Breast epithelium (tissue), 4 donors: ENCODE results near the gene MPP3. TPM values are rescaled to one million over a fixed set of nuclear protein-coding genes. Genes with fewer than 3 reads are reported as not detected.

Source experiments
- DNase-seq, 2 donors: peaks; one replicate each; pipeline ENCODE4 v3.0.0-alpha.2; 2019; ENCODE audit warnings: low spot score in 2 of 2
- H3K27ac ChIP-seq, 2 donors: fragments of 200-600 bp; sonication (generic) in 1 of 2; one replicate each; pipeline ENCODE4 v1.5.1; 2016 to 2019; ENCODE audit warnings: mild to moderate bottlenecking in 1 of 2
- H3K27me3 ChIP-seq, 2 donors: fragments of 200-600 bp; sonication (generic) in 1 of 2; one replicate each; pipeline versions ENCODE4 v1.5.1 to v1.6.0; 2017 to 2019; ENCODE audit warnings: control low read depth in 1 of 2, mild to moderate bottlenecking in 1 of 2
- H3K36me3 ChIP-seq: fragments of 200-600 bp; one replicate; pipeline ENCODE4 v1.5.1; 2019
- H3K4me1 ChIP-seq, 2 donors: fragments of 200-600 bp; sonication (generic); one replicate each; pipeline ENCODE4 v1.5.1; 2016 to 2019; ENCODE audit warnings: control low read depth in 1 of 2
- H3K4me3 ChIP-seq, 3 donors: fragments of 200-600 bp; sonication (generic); 1 replicate in 2 of 3; 2 replicates in 1 of 3; pipeline ENCODE4 v1.5.1; 2016 to 2019; ENCODE audit warnings: mild to moderate bottlenecking in 3 of 3, moderate library complexity in 2 of 3
- H3K9me3 ChIP-seq, 2 donors: fragments of 200-600 bp; sonication (generic) in 1 of 2; one replicate each; pipeline ENCODE4 v1.5.1; 2016 to 2019; ENCODE audit warnings: control low read depth in 1 of 2
- POLR2A ChIP-seq: fragments of 450-650 bp; IDR thresholded peaks from one replicate; pipeline ENCODE4 v1.6.1; 2016; ENCODE audit warnings: antibody characterized with exemption, mild to moderate bottlenecking, moderate library complexity
- POLR2AphosphoS5 ChIP-seq, 3 donors: sonication (generic); formaldehyde crosslinking; IDR thresholded peaks; one replicate each; pipeline ENCODE4 v1.6.1; 2017; ENCODE audit warnings: antibody characterized with exemption in 3 of 3
- intact Hi-C: fragments of 100-400 bp; cut with DNase I; formaldehyde crosslinking; loops from one replicate; pipeline ENCODE4 v1.15.1; 2023; ENCODE audit warnings: low total_unique reads
- total RNA-seq, 3 donors: library from RNA; depleted of rRNA; stranded (reverse); fragments of >200 nt; gene quantifications; one replicate each; pipeline ENCODE4 v1.1.0, GENCODE V29; 2016
- TF ChIP-seq, protein P1 (sequence below), 3 donors: fragments of 450-650 bp; IDR thresholded peaks; one replicate each; pipeline ENCODE4 v1.5.1; 2016 to 2017; ENCODE audit warnings: antibody characterized with exemption in 3 of 3, mild to moderate bottlenecking in 3 of 3, moderate library complexity in 3 of 3

Gene MPP3
- total RNA-seq, 3 donors from 2014 or later: 24.2 to 26.3 (median 26.2) TPM

DNA sequence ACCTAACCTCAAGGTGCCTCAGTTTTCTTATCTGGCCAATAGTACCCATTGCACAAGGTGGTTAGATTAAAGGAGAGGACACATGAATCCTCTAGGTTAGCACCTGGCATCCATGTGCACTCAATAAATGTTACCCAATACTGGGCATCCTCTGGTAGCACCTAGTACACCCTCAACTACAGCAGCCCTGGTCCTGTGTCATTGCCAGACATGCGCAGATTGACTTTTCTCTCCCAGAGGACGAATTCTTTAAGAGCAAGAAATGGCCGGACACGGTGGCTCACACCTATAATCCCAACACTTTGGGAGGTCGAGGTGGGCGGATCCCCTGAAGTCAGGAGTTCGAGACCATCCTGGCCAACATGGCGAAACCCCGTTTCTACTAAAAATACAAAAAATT, 61.5 kb downstream of the MPP3 start:
- H3K4me1 ChIP-seq: no peaks in the 10 kb centered on the region
- H3K27ac ChIP-seq: no peak overlapping the region
- DNase-seq: no peak
- TF ChIP-seq, protein P1, sequence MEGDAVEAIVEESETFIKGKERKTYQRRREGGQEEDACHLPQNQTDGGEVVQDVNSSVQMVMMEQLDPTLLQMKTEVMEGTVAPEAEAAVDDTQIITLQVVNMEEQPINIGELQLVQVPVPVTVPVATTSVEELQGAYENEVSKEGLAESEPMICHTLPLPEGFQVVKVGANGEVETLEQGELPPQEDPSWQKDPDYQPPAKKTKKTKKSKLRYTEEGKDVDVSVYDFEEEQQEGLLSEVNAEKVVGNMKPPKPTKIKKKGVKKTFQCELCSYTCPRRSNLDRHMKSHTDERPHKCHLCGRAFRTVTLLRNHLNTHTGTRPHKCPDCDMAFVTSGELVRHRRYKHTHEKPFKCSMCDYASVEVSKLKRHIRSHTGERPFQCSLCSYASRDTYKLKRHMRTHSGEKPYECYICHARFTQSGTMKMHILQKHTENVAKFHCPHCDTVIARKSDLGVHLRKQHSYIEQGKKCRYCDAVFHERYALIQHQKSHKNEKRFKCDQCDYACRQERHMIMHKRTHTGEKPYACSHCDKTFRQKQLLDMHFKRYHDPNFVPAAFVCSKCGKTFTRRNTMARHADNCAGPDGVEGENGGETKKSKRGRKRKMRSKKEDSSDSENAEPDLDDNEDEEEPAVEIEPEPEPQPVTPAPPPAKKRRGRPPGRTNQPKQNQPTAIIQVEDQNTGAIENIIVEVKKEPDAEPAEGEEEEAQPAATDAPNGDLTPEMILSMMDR (IDR thresholded peaks at IDR 0.05): no peak
- TF ChIP-seq POLR2A: no peak
- no peak for TF ChIP-seq POLR2AphosphoS5 (IDR thresholded peaks at IDR 0.05)
- peaks cover 22% of the 10 kb centered on the region for H3K36me3 ChIP-seq
- H3K4me3 ChIP-seq: no peak overlapping the region
- H3K27me3 ChIP-seq: no peaks in the 10 kb centered on the region
- intact Hi-C loops: loop anchor here (10.0 kb wide), 1 partner anchor 63 kb away; the partner anchor contains the start of gene MPP3
- no peaks in the 10 kb centered on the region for H3K9me3 ChIP-seq

DNA sequence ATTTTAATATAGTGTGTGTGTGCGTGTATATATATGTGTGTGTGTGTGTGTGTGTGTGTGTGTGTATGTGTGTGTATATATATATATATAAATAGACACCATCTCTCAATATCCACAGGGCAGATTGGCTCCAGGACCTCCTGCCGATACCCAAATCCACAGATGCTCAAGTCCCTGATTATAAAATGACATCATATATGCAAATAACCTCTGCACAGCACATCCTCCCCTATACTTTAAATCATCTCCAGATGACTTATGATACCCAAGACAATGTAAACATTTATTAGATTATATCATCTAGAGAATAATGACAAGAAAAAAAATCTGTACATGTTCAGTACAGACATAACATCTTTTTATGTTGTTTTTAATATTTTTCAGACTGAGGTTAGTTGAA, 62.0 kb downstream of the MPP3 start:
- H3K27me3 ChIP-seq: no peaks in the 10 kb centered on the region
- TF ChIP-seq POLR2AphosphoS5 (IDR thresholded peaks at IDR 0.05) (no peak), POLR2A (no peak)
- TF ChIP-seq, protein P1 (IDR thresholded peaks at IDR 0.05): no peak
- intact Hi-C loops: loop anchor here (10.0 kb wide), 1 partner anchor 64 kb away; the partner anchor contains the start of gene MPP3
- H3K4me3 ChIP-seq: no peak overlapping the region
- no peaks in the 10 kb centered on the region for H3K9me3 ChIP-seq
- peaks cover 22% of the 10 kb centered on the region for H3K36me3 ChIP-seq
- no peaks in the 10 kb centered on the region for H3K4me1 ChIP-seq
- no peak overlapping the region for H3K27ac ChIP-seq
- no peak for DNase-seq

DNA sequence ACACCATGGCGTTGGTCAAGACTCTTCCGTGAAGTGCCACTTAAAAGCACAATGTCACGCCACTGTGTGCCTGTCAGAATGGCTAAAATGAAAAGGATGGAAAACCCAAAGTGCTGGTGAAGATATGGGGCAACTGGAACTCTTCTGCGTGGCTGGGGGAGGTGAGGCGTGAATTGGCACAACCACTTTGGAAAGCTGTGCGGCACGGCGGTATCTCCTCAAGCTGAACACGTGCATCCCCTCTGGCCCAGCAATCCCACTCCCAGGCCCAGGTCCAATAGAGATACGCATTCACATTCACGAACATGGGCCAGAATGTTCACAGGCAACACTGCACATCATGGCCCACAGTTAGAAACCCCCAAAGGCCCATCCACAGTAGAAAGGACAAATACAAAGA, 63.1 kb downstream of the MPP3 start:
- no peak for DNase-seq
- intact Hi-C loops: loop anchor here (10.0 kb wide), 1 partner anchor 65 kb away; the partner anchor contains the start of gene MPP3
- no peak overlapping the region for H3K27ac ChIP-seq

DNA sequence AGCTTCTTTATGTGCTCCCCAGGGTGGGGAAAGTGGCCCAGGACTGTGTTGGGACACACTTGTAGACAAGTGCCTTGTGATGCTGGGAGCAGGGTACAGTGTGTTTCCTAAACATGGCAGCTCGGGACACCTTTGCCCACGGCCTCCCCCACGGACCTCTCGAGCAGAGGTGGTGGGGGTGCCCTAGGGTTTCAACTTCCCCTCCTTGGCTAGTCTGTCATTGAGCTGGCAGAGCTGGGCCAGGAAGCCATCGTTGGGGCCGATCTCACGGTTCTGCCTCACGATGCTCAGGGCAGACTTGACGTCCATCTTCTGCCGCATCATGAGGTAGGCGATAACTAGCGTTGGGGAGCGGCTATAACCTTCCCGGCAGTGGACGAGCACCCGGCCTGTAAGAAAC, 63.5 kb downstream of the MPP3 start:
- Histone ChIP-seq H3K4me3 (no peak overlapping the region), H3K27me3 (no peaks in the 10 kb centered on the region), H3K36me3 (peaks cover 18% of the 10 kb centered on the region), H3K9me3 (no peaks in the 10 kb centered on the region), H3K4me1 (no peaks in the 10 kb centered on the region), H3K27ac (peak overlapping the region in 1 of 2 donors; percentile 32)
- TF ChIP-seq, protein P1 (IDR thresholded peaks at IDR 0.05): no peak
- TF ChIP-seq POLR2AphosphoS5 (IDR thresholded peaks at IDR 0.05): no peak
- no peak for TF ChIP-seq POLR2A
- DNase-seq: no peak
- intact Hi-C loops: no loop called here

More for the DNA sequence above, 63.1 kb downstream of the MPP3 start:
- Histone ChIP-seq H3K9me3 (no peaks in the 10 kb centered on the region), H3K4me3 (no peak overlapping the region), H3K27me3 (no peaks in the 10 kb centered on the region), H3K4me1 (no peaks in the 10 kb centered on the region), H3K36me3 (peaks cover 22% of the 10 kb centered on the region)
- TF ChIP-seq POLR2AphosphoS5 (IDR thresholded peaks at IDR 0.05): no peak
- TF ChIP-seq, protein P1 (IDR thresholded peaks at IDR 0.05): no peak
- TF ChIP-seq POLR2A: no peak

DNA sequence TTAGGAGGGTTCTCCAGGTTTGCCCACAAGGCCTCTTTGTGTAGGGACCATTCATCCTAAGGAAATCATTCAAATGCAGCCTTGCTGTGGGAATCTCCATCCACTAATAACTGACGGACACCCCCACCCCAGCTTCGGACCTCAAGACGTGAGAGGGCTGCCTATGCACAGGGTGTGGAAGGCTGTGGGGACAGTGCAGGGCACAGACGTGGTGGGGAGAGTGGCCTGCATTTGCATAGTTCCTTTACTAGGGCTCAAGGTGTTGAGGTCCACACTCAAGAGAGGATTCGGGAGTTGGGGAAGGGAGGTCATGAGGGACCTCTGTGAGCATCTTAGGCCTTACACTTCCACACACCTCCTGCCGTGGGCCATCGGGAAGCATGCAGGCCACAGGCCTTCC, 64.0 kb downstream of the MPP3 start:
- Histone ChIP-seq H3K27me3 (no peaks in the 10 kb centered on the region), H3K27ac (peak overlapping the region in 1 of 2 donors; percentile 32), H3K36me3 (peaks cover 14% of the 10 kb centered on the region), H3K4me3 (no peak overlapping the region), H3K4me1 (no peaks in the 10 kb centered on the region), H3K9me3 (no peaks in the 10 kb centered on the region)
- no peak for DNase-seq
- intact Hi-C loops: no loop called here
- TF ChIP-seq, protein P1 (IDR thresholded peaks at IDR 0.05): no peak
- TF ChIP-seq POLR2A (no peak), POLR2AphosphoS5 (IDR thresholded peaks at IDR 0.05) (no peak)
